ENCODE data around the gene GMCL2.

The GMCL2 gene

GRCh38 chr5:178165581-178165980 is 21.6 kb downstream of the GMCL2 start:
- no peak for DNase-seq (ENCODE audit: low read depth)
- no peak for TF ChIP-seq CTCF (IDR thresholded peaks at IDR 0.05; ENCODE audit: insufficient read depth, low read depth, low read length, missing control alignments)
- no peak overlapping the region for H3K4me3 ChIP-seq (ENCODE audit: low read length)

GRCh38 chr5:178163772-178164735 is 23.1 kb downstream of the GMCL2 start:
- DNase-seq (ENCODE audit: low read depth), result peak; percentile 74
- no peak overlapping the region for H3K4me3 ChIP-seq (ENCODE audit: low read length)
- peak; percentile 94 for TF ChIP-seq CTCF (IDR thresholded peaks at IDR 0.05; ENCODE audit: insufficient read depth, low read depth, low read length, missing control alignments)

- TF ChIP-seq CTCF (IDR thresholded peaks at IDR 0.05; ENCODE audit: insufficient read depth, low read depth, low read length, missing control alignments), result no peak
- DNase-seq (ENCODE audit: low read depth), result no peak
- no peak overlapping the region for H3K4me3 ChIP-seq (ENCODE audit: low read length)
Measured at GRCh38 chr5:178162481-178162880, 24.7 kb downstream of the GMCL2 start.

- H3K4me3 ChIP-seq (ENCODE audit: low read length), result no peak overlapping the region
- no peak for DNase-seq (ENCODE audit: low read depth)
- TF ChIP-seq CTCF (IDR thresholded peaks at IDR 0.05; ENCODE audit: insufficient read depth, low read depth, low read length, missing control alignments), result no peak
Measured at GRCh38 chr5:178160176-178160575, 27.0 kb downstream of the GMCL2 start.

GRCh38 chr5:178155065-178155464 is 32.1 kb downstream of the GMCL2 start:
- no peak for TF ChIP-seq CTCF (IDR thresholded peaks at IDR 0.05; ENCODE audit: insufficient read depth, low read depth, low read length, missing control alignments)
- no peak overlapping the region for H3K4me3 ChIP-seq (ENCODE audit: low read length)
- no peak for DNase-seq (ENCODE audit: low read depth)

GRCh38 chr5:178153530-178154340 is 33.4 kb downstream of the GMCL2 start, which contains the start of gene NHP2:
TSS of gene NHP2 (minus strand) at chr5:178153885. CDS start at chr5:178153817, 68 bp downstream.
- DNase-seq (ENCODE audit: low read depth), result peak; percentile 100
- H3K4me3 ChIP-seq (ENCODE audit: low read length), result peak within 1 kb of the TSS; percentile 69
- no peak for TF ChIP-seq CTCF (IDR thresholded peaks at IDR 0.05; ENCODE audit: insufficient read depth, low read depth, low read length, missing control alignments)

Data from epithelial cell of esophagus (primary cell).